H1 (cell line): ENCODE measurements around the gene PCNX3. TPM values are rescaled to one million over a fixed set of nuclear protein-coding genes. Genes with fewer than 3 reads are reported as not detected.

Experiments
- CTCF ChIP-seq, 3 experiments: IDR thresholded peaks; 1 replicate in 2 of 3; 2 replicates in 1 of 3; pipeline versions ENCODE4 v1.5.1 to v1.6.1; 2011; ENCODE audit warnings: low read length in 3 of 3, mild to moderate bottlenecking in 3 of 3, inconsistent platforms in 2 of 3, low read depth in 1 of 3, moderate library complexity in 1 of 3; ENCODE audit not compliant: insufficient read depth in 1 of 3; ENCODE audit errors: control extremely low read depth in 1 of 3
- GABPA ChIP-seq: IDR thresholded peaks from 2 replicates; pipeline ENCODE4 v1.6.1; 2011; ENCODE audit warnings: mild to moderate bottlenecking, low read length, moderate library complexity, borderline replicate concordance; ENCODE audit not compliant: insufficient read depth
- KDM4A ChIP-seq: IDR thresholded peaks from one replicate; pipeline ENCODE4 v1.7.1; 2012; ENCODE audit warnings: low read depth, mild to moderate bottlenecking, moderate library complexity, low read length, inconsistent platforms; ENCODE audit not compliant: severe bottlenecking
- MAFK ChIP-seq: IDR thresholded peaks from 2 replicates; pipeline ENCODE4 v1.6.1; 2012; ENCODE audit warnings: low read depth, mild to moderate bottlenecking, improper control_type of control experiment, low read length
- SIN3A ChIP-seq, 2 experiments: IDR thresholded peaks in 1 of 2; conservative IDR thresholded peaks in 1 of 2; 2 replicates each; pipeline ENCODE4 v1.6.1; 2011 to 2012; ENCODE audit warnings: low read length in 2 of 2, improper control_type of control experiment in 1 of 2, low read depth in 1 of 2, mild to moderate bottlenecking in 1 of 2
- polyA plus RNA-seq, 7 experiments: library from polyadenylated mRNA; depleted of rRNA in 3 of 7; stranded (reverse) in 5 of 7; unstranded in 2 of 7; fragments of >200 nt in 5 of 7; fragments of 200-250 nt in 2 of 7; gene quantifications; 1 replicate in 5 of 7; 2 replicates in 1 of 7; 4 replicates in 1 of 7; pipeline versions ENCODE4 v1.2.1 to v1.2.3, GENCODE V29; 2011 to 2013; ENCODE audit warnings: missing spikeins in 2 of 7, mixed read lengths in 2 of 7
- total RNA-seq: library from RNA; stranded (reverse); fragmentation: NEBNext Ultra II Directional; extraction: Animal tissue kit (Norgen Biotek cat#: 25700); gene quantifications from 2 replicates; pipeline ENCODE4 v1.2.1, GENCODE V29; 2021

The PCNX3 gene
- total and polyA plus RNA-seq, 2 of the 8 experiments (the other 6 are each of a cell fraction or from before 2014, with no cell fraction given), result 27.2 to 38.8 TPM

DNA sequence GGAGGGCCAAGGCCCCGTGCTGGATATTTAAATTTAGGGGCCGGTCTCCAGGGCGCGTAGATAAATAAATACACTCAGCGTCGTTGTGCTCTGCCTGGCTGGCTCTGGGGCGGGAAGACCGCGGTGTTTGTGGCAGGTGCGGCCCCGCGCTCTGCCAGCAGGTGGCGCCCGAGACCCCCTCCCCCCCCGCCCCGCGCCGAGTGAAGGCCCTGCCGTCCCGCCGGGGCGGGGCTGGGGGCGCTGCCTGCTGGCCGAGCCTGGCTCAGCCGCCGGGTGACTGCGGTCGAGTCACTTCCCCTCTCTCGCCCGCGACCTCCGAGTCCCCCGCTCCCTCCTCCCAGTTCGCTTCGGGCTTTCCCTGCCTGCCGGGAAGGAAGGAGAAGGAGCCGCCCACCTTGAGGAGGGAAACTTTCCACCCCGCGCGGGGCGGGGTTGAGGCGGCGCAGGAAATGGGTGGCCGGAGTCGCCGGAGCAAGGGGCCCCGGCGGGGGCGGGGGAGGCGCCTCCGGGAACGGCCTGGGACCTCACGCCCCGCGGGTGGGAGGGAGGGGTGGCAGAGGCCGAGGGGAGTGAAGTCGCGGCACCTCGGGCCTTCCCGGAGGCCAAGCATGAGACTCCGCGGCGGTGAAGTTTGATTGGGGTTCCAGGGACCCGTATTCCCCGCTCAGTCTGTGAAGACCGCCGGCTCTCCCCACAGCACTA is 41.3 kb upstream of the PCNX3 start (continued):
- peak in 2 of 3 experiments; percentile 70 to 80; a peak in 3 of 4 replicates for TF ChIP-seq CTCF (IDR thresholded peaks at IDR 0.05; ENCODE audit: control extremely low read depth in 1 of 3, insufficient read depth in 1 of 3, low read depth in 1 of 3, low read length in 3 of 3)
- peak; percentile 60 for TF ChIP-seq KDM4A
- no peak for TF ChIP-seq GABPA
- TF ChIP-seq MAFK, result no peak
- 0 out of 4 replicates have a peak, but pooled peaks of 1 of the 2 experiments have one; percentile 25 for TF ChIP-seq SIN3A (conservative IDR thresholded peaks at IDR 0.05 in 1 of 2, IDR thresholded peaks at IDR 0.05 in 1 of 2; ENCODE audit: low read depth in 1 of 2, low read length in 2 of 2)
